Brain microvascular endothelial cell (primary cell): ENCODE data around the gene WHAMM.
"Not testable (repeated sequence)": the region's sequence is repeated elsewhere in the genome, so short reads cannot be mapped to it uniquely, and the experiment has no call there.

Experiments
- DNase-seq: peaks from one replicate; pipeline ENCODE4 v3.0.0-alpha.2; 2020
- H3K27ac ChIP-seq: fragments of 250-450 bp; sonication (Bioruptor Pico); 2 replicates; pipeline ENCODE4 v1.5.1; 2020; ENCODE audit warnings: mild to moderate bottlenecking, moderate library complexity
- H3K27me3 ChIP-seq: fragments of 250-450 bp; sonication (Bioruptor Pico); replicated peaks from 2 replicates; pipeline ENCODE4 v1.5.1; 2020; ENCODE audit warnings: mild to moderate bottlenecking
- H3K36me3 ChIP-seq: fragments of 250-450 bp; sonication (Bioruptor Pico); replicated peaks from 2 replicates; pipeline ENCODE4 v1.5.1; 2020; ENCODE audit warnings: mild to moderate bottlenecking
- H3K4me3 ChIP-seq: 2 replicates; pipeline ENCODE4 v1.5.1; 2011; ENCODE audit warnings: low read depth, mild to moderate bottlenecking, control low read depth, low read length, moderate library complexity
- CTCF ChIP-seq: IDR thresholded peaks from 2 replicates; pipeline ENCODE4 v1.5.1; 2011; ENCODE audit warnings: low read depth, mild to moderate bottlenecking, moderate library complexity, low read length, control low read depth, inconsistent platforms; ENCODE audit errors: missing control alignments
- in situ Hi-C: cut with HindIII; loops from 2 replicates; pipeline ENCODE4 v1.10.0; 2017; ENCODE audit warnings: low sequenced_read_pairs, low pct_ligation_motif_present

Gene WHAMM

GRCh38 chr15:82810890-82811426 is 1.5 kb downstream of the WHAMM start:
- in situ Hi-C loops: no loop called here
- TF ChIP-seq CTCF: no peak
- Histone ChIP-seq H3K27ac (peak overlapping the region; percentile 95), H3K36me3 (peaks cover 11% of the 10 kb centered on the region), H3K27me3 (no peaks in the 10 kb centered on the region), H3K4me3 (peak overlapping the region; percentile 87)
- no peak for DNase-seq

- DNase-seq: no peak
- TF ChIP-seq CTCF: no peak
- Histone ChIP-seq H3K36me3 (peaks cover 19% of the 10 kb centered on the region), H3K4me3 (no peak overlapping the region), H3K27me3 (no peaks in the 10 kb centered on the region), H3K27ac (no peak overlapping the region)
- in situ Hi-C loops: no loop called here
Observed at GRCh38 chr15:82812994-82813393, 3.6 kb downstream of the WHAMM start.

GRCh38 chr15:82820128-82820527 is 10.7 kb downstream of the WHAMM start:
- no peak for DNase-seq
- peaks cover 39% of the 10 kb centered on the region for H3K36me3 ChIP-seq
- in situ Hi-C loops: no loop called here

GRCh38 chr15:82821396-82821795 is 12.0 kb downstream of the WHAMM start:
- H3K27ac ChIP-seq: peak overlapping the region; percentile 7
- in situ Hi-C loops, H3K27me3 ChIP-seq, H3K4me3 ChIP-seq: not testable (repeated sequence)
- H3K36me3 ChIP-seq: peaks cover 44% of the 10 kb centered on the region
- DNase-seq: peak; percentile 33

More at GRCh38 chr15:82820128-82820527, 10.7 kb downstream of the WHAMM start:
- no peak for TF ChIP-seq CTCF
- no peaks in the 10 kb centered on the region for H3K27me3 ChIP-seq
- no peak overlapping the region for H3K27ac ChIP-seq
- no peak overlapping the region for H3K4me3 ChIP-seq

GRCh38 chr15:82821851-82822250 is 12.4 kb downstream of the WHAMM start:
- H3K4me3 ChIP-seq, H3K27me3 ChIP-seq, in situ Hi-C loops, DNase-seq: not testable (repeated sequence)
- peak overlapping the region; percentile 7 for H3K27ac ChIP-seq
- peaks cover 45% of the 10 kb centered on the region for H3K36me3 ChIP-seq

- TF ChIP-seq CTCF: no peak
- no peak for DNase-seq
- Histone ChIP-seq H3K4me3 (no peak overlapping the region), H3K27me3 (no peaks in the 10 kb centered on the region), H3K27ac (no peak overlapping the region), H3K36me3 (peaks cover 54% of the 10 kb centered on the region)
- in situ Hi-C loops: no loop called here
Observed at GRCh38 chr15:82823049-82823448, 13.6 kb downstream of the WHAMM start.

GRCh38 chr15:82828075-82828474 is 18.6 kb downstream of the WHAMM start:
- in situ Hi-C loops: no loop called here
- no peak overlapping the region for H3K4me3 ChIP-seq
- H3K27me3 ChIP-seq: no peaks in the 10 kb centered on the region
- no peak for DNase-seq
- peaks cover 66% of the 10 kb centered on the region for H3K36me3 ChIP-seq
- TF ChIP-seq CTCF: no peak
- H3K27ac ChIP-seq: no peak overlapping the region
